GM23338 (cell line): Measurements from ENCODE around the gene ATOH7.

Experiments used
- CREB1 ChIP-seq: fragments of 250-450 bp; sonication (Bioruptor Pico); IDR thresholded peaks from 2 replicates; pipeline ENCODE4 v1.5.0; 2020; ENCODE audit warnings: low read depth, mild to moderate bottlenecking, moderate library complexity
- CTCF ChIP-seq, 2 experiments: fragments of 200-600 bp in 1 of 2; sonication (generic) in 1 of 2; conservative IDR thresholded peaks; 2 replicates each; pipeline versions ENCODE4 v1.5.1 to v1.6.1; 2016 to 2017; ENCODE audit warnings: antibody characterized with exemption in 2 of 2, low read depth in 2 of 2, mild to moderate bottlenecking in 2 of 2, moderate library complexity in 1 of 2
- ETS1 ChIP-seq: IDR thresholded peaks from 2 replicates; pipeline ENCODE4 v1.6.1; 2016; ENCODE audit warnings: antibody characterized with exemption
- EZH2 ChIP-seq: fragments of 200-600 bp; sonication (generic); IDR thresholded peaks from one replicate; pipeline ENCODE4 v1.8.0; 2017; ENCODE audit warnings: antibody characterized with exemption, mild to moderate bottlenecking, low read depth; ENCODE audit not compliant: unreplicated experiment
- EZH2phosphoT487 ChIP-seq: fragments of 200-600 bp; sonication (generic); IDR thresholded peaks from one replicate; pipeline ENCODE4 v1.8.1; 2018; ENCODE audit warnings: antibody characterized with exemption; ENCODE audit not compliant: unreplicated experiment
- JUNB ChIP-seq: IDR thresholded peaks from one replicate; pipeline ENCODE4 v1.6.1; 2016; ENCODE audit warnings: antibody characterized with exemption; ENCODE audit not compliant: unreplicated experiment
- NANOG ChIP-seq: IDR thresholded peaks from 2 replicates; pipeline ENCODE4 v1.6.1; 2016; ENCODE audit warnings: antibody characterized with exemption, borderline replicate concordance
- POLR2AphosphoS5 ChIP-seq: IDR thresholded peaks from 2 replicates; pipeline ENCODE4 v1.6.1; 2016; ENCODE audit warnings: antibody characterized with exemption, low read depth
- REST ChIP-seq: IDR thresholded peaks from one replicate; pipeline ENCODE4 v1.6.1; 2018; ENCODE audit warnings: antibody characterized with exemption; ENCODE audit not compliant: unreplicated experiment
- STAT1 ChIP-seq: IDR thresholded peaks from one replicate; pipeline ENCODE4 v1.6.1; 2016; ENCODE audit warnings: antibody characterized with exemption; ENCODE audit not compliant: unreplicated experiment
- ZNF114 ChIP-seq: fragments of 250-450 bp; sonication (Bioruptor Pico); IDR thresholded peaks from 2 replicates; pipeline ENCODE4 v1.5.0; 2020; ENCODE audit warnings: mild to moderate bottlenecking, moderate library complexity
- ZNF331 ChIP-seq: fragments of 250-450 bp; sonication (Bioruptor Pico); IDR thresholded peaks from 2 replicates; pipeline ENCODE4 v1.5.0; 2020; ENCODE audit warnings: low read depth, mild to moderate bottlenecking, moderate library complexity
- ZNF462 ChIP-seq: fragments of 250-450 bp; sonication (Bioruptor Pico); IDR thresholded peaks from 2 replicates; pipeline ENCODE4 v1.5.0; 2020; ENCODE audit warnings: mild to moderate bottlenecking, moderate library complexity

GRCh38 chr10:68218786-68219185 is 13.1 kb downstream of the ATOH7 start:
- TF ChIP-seq CTCF (conservative IDR thresholded peaks at IDR 0.05; ENCODE audit: low read depth in 2 of 2) (no peak), JUNB (no peak), POLR2AphosphoS5 (no peak), STAT1 (no peak), EZH2 (no peak), ZNF331 (no peak), EZH2phosphoT487 (no peak), CREB1 (CRISPR knock-in tag) (no peak), REST (no peak), ETS1 (no peak), ZNF462 (no peak), NANOG (no peak), ZNF114 (CRISPR knock-in tag) (no peak)
